SU-DHL-6 (cell line): ENCODE data around the gene NFAT5.
"Not testable (repeated sequence)": the region's sequence is repeated elsewhere in the genome, so short reads cannot be mapped to it uniquely, and the experiment has no call there.

Experiments used
- EZH2phosphoT487 ChIP-seq: fragments of 200-600 bp; sonication (generic), shearing (Covaris generic); conservative IDR thresholded peaks from 2 replicates; pipeline ENCODE4 v1.6.1; 2018; ENCODE audit warnings: mild to moderate bottlenecking, antibody characterized with exemption, low read length, moderate library complexity, mixed read lengths
- TF ChIP-seq, protein P1 (sequence below): fragments of 200-600 bp; sonication (generic); IDR thresholded peaks from one replicate; pipeline ENCODE4 v1.5.1; 2017; ENCODE audit warnings: antibody characterized with exemption, mild to moderate bottlenecking, low read length, moderate library complexity; ENCODE audit not compliant: insufficient read depth, poor library complexity, severe bottlenecking

DNA sequence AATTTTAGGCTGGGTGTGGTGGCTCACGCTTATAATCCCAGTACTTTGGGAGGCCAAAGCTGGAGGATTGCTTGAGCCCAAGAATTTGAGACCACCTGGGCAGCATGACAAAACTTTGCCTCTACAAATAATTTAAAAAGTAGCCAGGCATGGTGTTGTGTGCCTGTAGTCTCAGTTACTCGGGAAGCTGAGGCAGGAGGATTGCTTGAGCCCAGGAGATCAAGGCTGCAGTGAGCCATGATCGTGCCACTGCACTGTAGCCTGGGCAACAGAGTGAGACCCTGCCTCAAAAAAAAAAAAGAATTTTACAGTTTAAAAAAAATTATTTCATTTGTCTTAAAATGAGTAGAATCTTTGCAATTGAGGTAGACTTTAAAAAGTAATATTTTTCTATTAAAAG is 78.2 kb downstream of the NFAT5 start:
- TF ChIP-seq, protein P1, sequence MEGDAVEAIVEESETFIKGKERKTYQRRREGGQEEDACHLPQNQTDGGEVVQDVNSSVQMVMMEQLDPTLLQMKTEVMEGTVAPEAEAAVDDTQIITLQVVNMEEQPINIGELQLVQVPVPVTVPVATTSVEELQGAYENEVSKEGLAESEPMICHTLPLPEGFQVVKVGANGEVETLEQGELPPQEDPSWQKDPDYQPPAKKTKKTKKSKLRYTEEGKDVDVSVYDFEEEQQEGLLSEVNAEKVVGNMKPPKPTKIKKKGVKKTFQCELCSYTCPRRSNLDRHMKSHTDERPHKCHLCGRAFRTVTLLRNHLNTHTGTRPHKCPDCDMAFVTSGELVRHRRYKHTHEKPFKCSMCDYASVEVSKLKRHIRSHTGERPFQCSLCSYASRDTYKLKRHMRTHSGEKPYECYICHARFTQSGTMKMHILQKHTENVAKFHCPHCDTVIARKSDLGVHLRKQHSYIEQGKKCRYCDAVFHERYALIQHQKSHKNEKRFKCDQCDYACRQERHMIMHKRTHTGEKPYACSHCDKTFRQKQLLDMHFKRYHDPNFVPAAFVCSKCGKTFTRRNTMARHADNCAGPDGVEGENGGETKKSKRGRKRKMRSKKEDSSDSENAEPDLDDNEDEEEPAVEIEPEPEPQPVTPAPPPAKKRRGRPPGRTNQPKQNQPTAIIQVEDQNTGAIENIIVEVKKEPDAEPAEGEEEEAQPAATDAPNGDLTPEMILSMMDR, result not testable (repeated sequence)
- TF ChIP-seq EZH2phosphoT487, result not testable (repeated sequence)
